WTC11 (cell line): ENCODE data around the gene RPS15A. TPM values are rescaled to one million over a fixed set of nuclear protein-coding genes. Genes with fewer than 3 reads are reported as not detected.
A peak's percentile ranks its signal among the peaks of the same experiment; 100 is the strongest.

Experiments used
- ATAC-seq: fragments of 200-7000 bp; cut with Tn5 transposase; 2 replicates; pipeline ENCODE4 v1.10.0; 2021; ENCODE audit warnings: mild to moderate bottlenecking, moderate library complexity
- CTCF ChIA-PET: fragments of 300-600 bp; sonication (Branson Sonifier 250); formaldehyde crosslinking; loops from one replicate; lab custom pipeline; 2021; ENCODE audit warnings: antibody characterized with exemption; lab: Charles Lee
- POLR2A ChIA-PET: fragments of 350-600 bp; sonication (Branson Sonifier 250); formaldehyde crosslinking; loops from one replicate; lab custom pipeline; 2021; ENCODE audit warnings: antibody characterized with exemption; lab: Charles Lee
- DNase-seq: peaks from one replicate; pipeline ENCODE4 v3.0.0; 2021; ENCODE audit warnings: low spot score
- H3K27ac Mint-ChIP-seq: 2 replicates; pipeline ENCODE4 v1.8.0; 2021; ENCODE audit warnings: mixed read lengths
- H3K27me3 Mint-ChIP-seq: 2 replicates; pipeline ENCODE4 v1.8.0; 2021; ENCODE audit warnings: low read depth, mild to moderate bottlenecking, moderate library complexity, mixed read lengths
- H3K36me3 Mint-ChIP-seq: 2 replicates; pipeline ENCODE4 v1.8.0; 2021; ENCODE audit warnings: mixed read lengths
- H3K4me1 Mint-ChIP-seq: 2 replicates; pipeline ENCODE4 v1.8.0; 2022; ENCODE audit warnings: mixed read lengths
- H3K4me3 Mint-ChIP-seq: 2 replicates; pipeline ENCODE4 v1.8.0; 2021; ENCODE audit warnings: mild to moderate bottlenecking, moderate library complexity, mixed read lengths
- H3K9me3 Mint-ChIP-seq: 2 replicates; pipeline ENCODE4 v1.8.0; 2021; ENCODE audit warnings: mixed read lengths
- AR ChIP-seq: fragments of 250-450 bp; sonication (Bioruptor Pico); IDR thresholded peaks from 2 replicates; pipeline ENCODE4 v1.9.0; 2021; ENCODE audit warnings: mild to moderate bottlenecking
- ATF3 ChIP-seq: sonication (generic); formaldehyde crosslinking; conservative IDR thresholded peaks from 2 replicates; pipeline ENCODE4 v1.8.1; 2022; ENCODE audit warnings: mild to moderate bottlenecking, missing genetic modification reagents
- CDX4 ChIP-seq: fragments of 250-450 bp; sonication (Bioruptor Pico); IDR thresholded peaks from 2 replicates; pipeline ENCODE4 v1.9.0; 2021; ENCODE audit warnings: moderate library complexity, mild to moderate bottlenecking, inconsistent platforms, borderline replicate concordance
- E2F1 ChIP-seq: sonication (generic); formaldehyde crosslinking; IDR thresholded peaks from 2 replicates; pipeline ENCODE4 v1.8.0; 2022; ENCODE audit warnings: mild to moderate bottlenecking, missing genetic modification reagents
- ELF4 ChIP-seq: sonication (generic); formaldehyde crosslinking; IDR thresholded peaks from 2 replicates; pipeline ENCODE4 v1.8.1; 2022; ENCODE audit warnings: low read depth, mild to moderate bottlenecking, moderate library complexity, missing genetic modification reagents
- ESRRA ChIP-seq: sonication (generic); formaldehyde crosslinking; IDR thresholded peaks from 2 replicates; pipeline ENCODE4 v1.8.1; 2022; ENCODE audit warnings: mild to moderate bottlenecking, missing genetic modification reagents, borderline replicate concordance
- FOXJ3 ChIP-seq: sonication (generic); formaldehyde crosslinking; IDR thresholded peaks from 2 replicates; pipeline ENCODE4 v1.9.0; 2021; ENCODE audit warnings: missing genetic modification reagents, mild to moderate bottlenecking, borderline replicate concordance
- FOXP4 ChIP-seq: sonication (generic); formaldehyde crosslinking; IDR thresholded peaks from 2 replicates; pipeline ENCODE4 v1.8.0; 2022; ENCODE audit warnings: mild to moderate bottlenecking, missing genetic modification reagents
- GRHL2 ChIP-seq: fragments of 250-450 bp; sonication (Bioruptor Pico); IDR thresholded peaks from 2 replicates; pipeline ENCODE4 v1.8.0; 2022; ENCODE audit warnings: mild to moderate bottlenecking, moderate library complexity; ENCODE audit not compliant: insufficient replicate concordance, severe bottlenecking
- IRF1 ChIP-seq: sonication (generic); formaldehyde crosslinking; IDR thresholded peaks from 2 replicates; pipeline ENCODE4 v1.8.0; 2023; ENCODE audit warnings: missing genetic modification reagents
- JUN ChIP-seq: sonication (generic); formaldehyde crosslinking; IDR thresholded peaks from 2 replicates; pipeline ENCODE4 v1.8.0; 2023; ENCODE audit warnings: mild to moderate bottlenecking, missing genetic modification reagents
- MAX ChIP-seq: sonication (generic); formaldehyde crosslinking; IDR thresholded peaks from 2 replicates; pipeline ENCODE4 v1.8.0; 2022; ENCODE audit warnings: mild to moderate bottlenecking, missing genetic modification reagents
- NFATC4 ChIP-seq: fragments of 250-450 bp; sonication (Bioruptor Pico); IDR thresholded peaks from 2 replicates; pipeline ENCODE4 v1.9.0; 2021; ENCODE audit warnings: mild to moderate bottlenecking
- NR1H2 ChIP-seq: sonication (generic); formaldehyde crosslinking; IDR thresholded peaks from 2 replicates; pipeline ENCODE4 v1.9.0; 2021; ENCODE audit warnings: mild to moderate bottlenecking, moderate library complexity, missing genetic modification reagents
- OVOL2 ChIP-seq: fragments of 250-450 bp; sonication (Bioruptor Pico); IDR thresholded peaks from 2 replicates; pipeline ENCODE4 v1.9.0; 2021; ENCODE audit warnings: mild to moderate bottlenecking, borderline replicate concordance
- PRRX2 ChIP-seq: fragments of 250-450 bp; sonication (Bioruptor Pico); IDR thresholded peaks from 2 replicates; pipeline ENCODE4 v1.8.0; 2021; ENCODE audit warnings: mild to moderate bottlenecking
- SMAD4 ChIP-seq: sonication (generic); formaldehyde crosslinking; IDR thresholded peaks from 2 replicates; pipeline ENCODE4 v1.8.0; 2022; ENCODE audit warnings: mild to moderate bottlenecking, missing genetic modification reagents
- TEAD1 ChIP-seq: sonication (generic); formaldehyde crosslinking; IDR thresholded peaks from 2 replicates; pipeline ENCODE4 v1.8.0; 2022; ENCODE audit warnings: mild to moderate bottlenecking, missing genetic modification reagents
- TEAD4 ChIP-seq: sonication (generic); formaldehyde crosslinking; IDR thresholded peaks from 2 replicates; pipeline ENCODE4 v1.8.0; 2022; ENCODE audit warnings: mild to moderate bottlenecking, missing genetic modification reagents
- USF1 ChIP-seq: sonication (generic); formaldehyde crosslinking; IDR thresholded peaks from 2 replicates; pipeline ENCODE4 v1.8.0; 2022; ENCODE audit warnings: mild to moderate bottlenecking, missing genetic modification reagents
- USF2 ChIP-seq: sonication (generic); formaldehyde crosslinking; IDR thresholded peaks from 2 replicates; pipeline ENCODE4 v1.8.1; 2023; ENCODE audit warnings: mild to moderate bottlenecking, missing genetic modification reagents, moderate library complexity
- total RNA-seq: library from RNA; stranded (reverse); gene quantifications from 3 replicates; pipeline ENCODE4 v1.2.3, GENCODE V29; 2021

RPS15A gene
- total RNA-seq, 1 experiment from 2014 or later: 1,612 TPM

GRCh38 chr16:18803569-18804462 lies 13.7 kb upstream of the RPS15A start:
- ATAC-seq (no peak), DNase-seq (no peak)
- peaks cover 4% of the 10 kb centered on the region; the same call in 1 of the 2 replicates for H3K9me3 Mint-ChIP-seq
- peak overlapping the region; percentile 85 for H3K27ac Mint-ChIP-seq
- H3K27me3 Mint-ChIP-seq: no peaks in the 10 kb centered on the region
- H3K4me1 Mint-ChIP-seq: peaks cover 57% of the 10 kb centered on the region
- TF ChIP-seq TEAD4 (CRISPR knock-in tag) (no peak), CDX4 (no peak), NFATC4 (no peak), FOXP4 (CRISPR knock-in tag) (no peak), JUN (CRISPR knock-in tag) (no peak), USF1 (no peak), GRHL2 (CRISPR knock-in tag) (no peak), FOXJ3 (no peak), TEAD1 (CRISPR knock-in tag) (no peak), MAX (no peak), SMAD4 (CRISPR knock-in tag) (no peak), PRRX2 (CRISPR knock-in tag) (no peak), ELF4 (no peak)
- POLR2A ChIA-PET: interaction anchor here (0.6 to 5.2 kb wide), 4 partner anchors 10 to 17 kb away, joined by 3 to 60 read pairs (median 4); partner anchors contain the start of gene RPS15A
- H3K36me3 Mint-ChIP-seq: peaks cover 20% of the 10 kb centered on the region
- peak overlapping the region; percentile 31 for H3K4me3 Mint-ChIP-seq
- CTCF ChIA-PET: no interaction called here

- H3K27ac Mint-ChIP-seq: peak overlapping the region; percentile 73
- peak overlapping the region; percentile 88 for H3K4me3 Mint-ChIP-seq
- ATAC-seq (no peak), DNase-seq (no peak)
- POLR2A ChIA-PET: interaction anchor here (0.6 to 5.2 kb wide), 3 partner anchors 9 to 18 kb away, joined by 3 to 60 read pairs (median 3); partner anchors contain the start of gene RPS15A
- peaks cover 57% of the 10 kb centered on the region for H3K4me1 Mint-ChIP-seq
- H3K27me3 Mint-ChIP-seq: no peaks in the 10 kb centered on the region
- CTCF ChIA-PET: interaction anchor here (0.8 to 2.0 kb wide), 4 partner anchors 9 to 181 kb away, joined by 3 to 12 read pairs (median 7); partner anchors contain the start of gene TMC7
- peaks cover 16% of the 10 kb centered on the region for H3K36me3 Mint-ChIP-seq
- H3K9me3 Mint-ChIP-seq: no peaks in the 10 kb centered on the region
- no peak for TF ChIP-seq ATF3 (CRISPR knock-in tag)
- no peak for TF ChIP-seq USF2
- no peak for TF ChIP-seq AR (CRISPR knock-in tag)
- TF ChIP-seq IRF1 (CRISPR knock-in tag): no peak
- no peak for TF ChIP-seq ESRRA (CRISPR knock-in tag)
- TF ChIP-seq CDX4: no peak
- no peak for TF ChIP-seq NR1H2
- no peak for TF ChIP-seq E2F1
- TF ChIP-seq OVOL2 (CRISPR knock-in tag): no peak
Observed at GRCh38 chr16:18802767-18803343, 12.7 kb upstream of the RPS15A start.
